SK-N-SH (cell line): ENCODE results near the gene PALLD. TPM values are rescaled to one million over a fixed set of nuclear protein-coding genes. Genes with fewer than 3 reads are reported as not detected.
A peak's percentile ranks its signal among the peaks of the same experiment; 100 is the strongest.

Experiments
- CHD2 ChIP-seq: fragments of 150-350 bp; IDR thresholded peaks from 2 replicates; pipeline ENCODE4 v1.6.1; 2018; ENCODE audit warnings: low read length; ENCODE audit not compliant: partially characterized antibody
- EP300 ChIP-seq, 2 experiments: IDR thresholded peaks; 2 replicates each; pipeline versions ENCODE4 v1.4.0 to v1.6.1; 2012; ENCODE audit warnings: borderline replicate concordance in 1 of 2, low read depth in 1 of 2, low read length in 1 of 2
- GABPA ChIP-seq: IDR thresholded peaks from 2 replicates; pipeline ENCODE4 v1.4.0; 2012; ENCODE audit warnings: low read depth, mild to moderate bottlenecking
- IRF3 ChIP-seq: fragments of 150-350 bp; IDR thresholded peaks from 2 replicates; pipeline ENCODE4 v1.6.1; 2016; ENCODE audit warnings: mild to moderate bottlenecking, low read depth, low read length
- MEF2A ChIP-seq: IDR thresholded peaks from 2 replicates; pipeline ENCODE4 v1.4.0; 2012; ENCODE audit warnings: low read depth, borderline replicate concordance
- NRF1 ChIP-seq: IDR thresholded peaks from 2 replicates; pipeline ENCODE4 v1.6.1; 2012; ENCODE audit warnings: low read depth, mild to moderate bottlenecking, low read length
- RAD21 ChIP-seq: IDR thresholded peaks from 2 replicates; pipeline ENCODE4 v1.6.1; 2012; ENCODE audit warnings: mild to moderate bottlenecking, low read length
- RCOR1 ChIP-seq: fragments of 150-350 bp; IDR thresholded peaks from 2 replicates; pipeline ENCODE4 v1.6.1; 2017; ENCODE audit warnings: antibody characterized with exemption, low read length
- REST ChIP-seq: IDR thresholded peaks from 2 replicates; pipeline ENCODE4 v1.6.1; 2012; ENCODE audit warnings: mild to moderate bottlenecking, low read depth, low read length, moderate library complexity
- RFX5 ChIP-seq: IDR thresholded peaks from 2 replicates; pipeline ENCODE4 v1.6.1; 2012; ENCODE audit warnings: mild to moderate bottlenecking, improper control_type of control experiment, low read length
- RXRA ChIP-seq: IDR thresholded peaks from 2 replicates; pipeline ENCODE4 v1.4.0; 2012; ENCODE audit warnings: low read depth, mild to moderate bottlenecking, borderline replicate concordance
- SMC3 ChIP-seq: IDR thresholded peaks from 2 replicates; pipeline ENCODE4 v1.6.1; 2012; ENCODE audit warnings: low read depth, low read length, improper control_type of control experiment
- TAF1 ChIP-seq: IDR thresholded peaks from 2 replicates; pipeline ENCODE4 v1.6.1; 2012; ENCODE audit warnings: low read depth, mild to moderate bottlenecking, low read length, moderate library complexity, borderline replicate concordance
- TCF12 ChIP-seq: IDR thresholded peaks from 2 replicates; pipeline ENCODE4 v1.4.0; 2012
- YY1 ChIP-seq: IDR thresholded peaks from 2 replicates; pipeline ENCODE4 v1.4.0; 2012; ENCODE audit warnings: low read depth, mild to moderate bottlenecking
- polyA plus RNA-seq, 3 experiments: library from polyadenylated mRNA; depleted of rRNA; stranded (reverse); fragments of >200 nt; gene quantifications; 2 replicates each; pipeline ENCODE4 v1.2.3, GENCODE V29; 2012
- TF ChIP-seq, protein P1 (sequence below): IDR thresholded peaks from 2 replicates; pipeline ENCODE4; 2012
- TF ChIP-seq, protein P2 (sequence below): IDR thresholded peaks from 2 replicates; pipeline ENCODE4 v1.4.0; 2012; ENCODE audit warnings: low read depth

PALLD gene
- polyA plus RNA-seq, 1 of the 3 experiments (the other 2 are of a cell fraction), result 33.0 TPM

DNA sequence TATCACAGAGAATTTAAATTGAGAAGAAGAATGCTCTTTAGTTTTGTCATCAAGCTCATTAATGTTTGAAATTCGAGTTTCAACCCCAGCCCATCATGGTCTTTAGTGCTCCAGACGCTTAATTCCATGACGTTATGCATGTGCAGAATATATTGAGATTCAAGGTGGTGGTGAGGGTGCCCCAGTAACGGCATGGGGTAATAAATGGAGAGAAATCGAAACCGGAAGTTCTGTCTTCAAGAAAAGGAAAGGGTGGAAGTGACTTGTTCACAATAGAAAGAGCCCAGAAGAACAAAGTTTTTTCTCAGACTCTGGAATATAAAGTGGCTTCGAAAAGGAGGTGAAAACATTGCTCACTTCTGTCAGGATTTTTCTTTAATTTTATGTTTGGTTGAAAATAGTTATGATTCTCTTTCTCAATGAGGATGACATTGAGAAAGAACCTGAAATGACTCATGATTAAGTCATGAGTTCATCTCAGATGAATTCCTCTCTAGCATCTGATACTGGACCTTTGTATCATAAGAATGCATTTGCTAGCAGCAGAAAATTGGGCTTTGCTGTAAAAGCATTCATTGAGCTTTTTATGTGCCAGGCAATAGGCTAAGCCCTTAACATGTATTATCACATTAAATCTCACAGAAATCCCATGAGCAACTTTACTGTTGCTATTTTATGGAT, 15.8 kb upstream of the PALLD start (continued):
- TF ChIP-seq, protein P1, sequence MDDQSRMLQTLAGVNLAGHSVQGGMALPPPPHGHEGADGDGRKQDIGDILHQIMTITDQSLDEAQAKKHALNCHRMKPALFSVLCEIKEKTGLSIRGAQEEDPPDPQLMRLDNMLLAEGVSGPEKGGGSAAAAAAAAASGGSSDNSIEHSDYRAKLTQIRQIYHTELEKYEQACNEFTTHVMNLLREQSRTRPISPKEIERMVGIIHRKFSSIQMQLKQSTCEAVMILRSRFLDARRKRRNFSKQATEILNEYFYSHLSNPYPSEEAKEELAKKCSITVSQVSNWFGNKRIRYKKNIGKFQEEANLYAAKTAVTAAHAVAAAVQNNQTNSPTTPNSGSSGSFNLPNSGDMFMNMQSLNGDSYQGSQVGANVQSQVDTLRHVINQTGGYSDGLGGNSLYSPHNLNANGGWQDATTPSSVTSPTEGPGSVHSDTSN, result peak; percentile 42
- TF ChIP-seq YY1 (0 out of 2 replicates have a peak, but pooled peaks have one; percentile 21), TAF1 (0 out of 2 replicates have a peak, but pooled peaks have one; percentile 12), RXRA (peak; percentile 37; the same call in 1 of the 2 replicates), REST (no peak), RCOR1 (no peak), EP300 (IDR thresholded peaks at IDR 0.05; ENCODE audit: borderline replicate concordance in 1 of 2, low read depth in 1 of 2, low read length in 1 of 2) (0 out of 4 replicates have a peak, but pooled peaks of 1 of the 2 experiments have one; percentile 22), MEF2A (no peak), RFX5 (no peak), CHD2 (no peak), SMC3 (no peak), RAD21 (no peak), NRF1 (no peak), GABPA (peak; percentile 57; the same call in 1 of the 2 replicates), TCF12 (peak; percentile 45), IRF3 (no peak)
- TF ChIP-seq, protein P2, sequence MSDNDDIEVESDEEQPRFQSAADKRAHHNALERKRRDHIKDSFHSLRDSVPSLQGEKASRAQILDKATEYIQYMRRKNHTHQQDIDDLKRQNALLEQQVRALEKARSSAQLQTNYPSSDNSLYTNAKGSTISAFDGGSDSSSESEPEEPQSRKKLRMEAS, result peak; percentile 25; the same call in 1 of the 2 replicates
